OCI-LY7 (cell line): ENCODE results near the gene ZBTB48. TPM values are rescaled to one million over a fixed set of nuclear protein-coding genes. Genes with fewer than 3 reads are reported as not detected.

ENCODE experiments used
- BruUV-seq: library from RNA; stranded (reverse); fragments of 400-500 nt; replicated peaks from 2 replicates; lab custom pipeline; 2021; lab: Mats Ljungman, UMichigan
- CTCF ChIA-PET: fragments of 300-600 bp; sonication (Branson Sonifier 250); formaldehyde crosslinking; loops from one replicate; lab custom pipeline; 2022; ENCODE audit warnings: antibody characterized with exemption; ENCODE audit not compliant: unreplicated experiment; lab: Charles Lee
- POLR2A ChIA-PET: fragments of 300-600 bp; sonication (Branson Sonifier 250); formaldehyde crosslinking; loops from one replicate; lab custom pipeline; 2022; ENCODE audit warnings: antibody characterized with exemption; lab: Charles Lee
- DNase-seq: peaks from one replicate; pipeline ENCODE4 v3.0.0-alpha.2; 2015; ENCODE audit warnings: low spot score
- H2AFZ ChIP-seq: fragments of 200-600 bp; sonication (generic), shearing (Covaris generic); 2 replicates; pipeline ENCODE4 v1.6.1; 2014; ENCODE audit warnings: mild to moderate bottlenecking, antibody characterized with exemption, low read length, moderate library complexity
- H3K27ac ChIP-seq: fragments of 200-600 bp; sonication (generic); 2 replicates; pipeline ENCODE4 v1.5.1; 2014; ENCODE audit warnings: mixed run types, low read depth, mild to moderate bottlenecking, moderate library complexity, low read length, inconsistent platforms; ENCODE audit not compliant: poor library complexity, severe bottlenecking
- H3K36me3 ChIP-seq: fragments of 200-600 bp; sonication (generic); 2 replicates; pipeline ENCODE4 v1.6.1; 2014; ENCODE audit warnings: mild to moderate bottlenecking, antibody characterized with exemption, low read length, moderate library complexity, mixed read lengths; ENCODE audit not compliant: insufficient read depth
- H3K4me1 ChIP-seq: fragments of 200-600 bp; sonication (generic); 2 replicates; pipeline ENCODE4 v1.5.1; 2014; ENCODE audit warnings: mild to moderate bottlenecking, low read length; ENCODE audit not compliant: insufficient read depth, poor library complexity, severe bottlenecking
- H3K4me2 ChIP-seq: fragments of 200-600 bp; sonication (generic); 2 replicates; pipeline ENCODE4 v1.6.1; 2014; ENCODE audit warnings: mild to moderate bottlenecking, low read length
- H3K4me3 ChIP-seq: fragments of 200-600 bp; sonication (generic); 2 replicates; pipeline ENCODE4 v1.5.1; 2014; ENCODE audit warnings: mild to moderate bottlenecking, low read depth, low read length; ENCODE audit not compliant: poor library complexity, severe bottlenecking
- H3K79me2 ChIP-seq: fragments of 200-600 bp; sonication (generic); 2 replicates; pipeline ENCODE4 v1.6.1; 2016; ENCODE audit warnings: low read depth, mild to moderate bottlenecking, low read length, moderate library complexity, mixed read lengths; ENCODE audit not compliant: insufficient read depth
- H3K9me2 ChIP-seq: fragments of 200-600 bp; sonication (generic); 2 replicates; pipeline ENCODE4 v1.6.1; 2016; ENCODE audit warnings: mild to moderate bottlenecking, low read length, mixed read lengths; ENCODE audit not compliant: insufficient read depth
- H3K9me3 ChIP-seq: fragments of 200-600 bp; sonication (generic); 2 replicates; pipeline ENCODE4 v1.6.1; 2014; ENCODE audit warnings: mild to moderate bottlenecking, mixed run types, low read length, mixed read lengths
- H4K20me1 ChIP-seq: fragments of 200-600 bp; sonication (generic); 2 replicates; pipeline ENCODE4 v1.6.1; 2014; ENCODE audit warnings: mild to moderate bottlenecking, antibody characterized with exemption, low read length, moderate library complexity, mixed read lengths; ENCODE audit not compliant: insufficient read depth
- EZH2phosphoT487 ChIP-seq: fragments of 200-600 bp; sonication (generic); IDR thresholded peaks from 2 replicates; pipeline ENCODE4 v1.6.1; 2018; ENCODE audit warnings: low read depth, borderline replicate concordance, mild to moderate bottlenecking, mixed run types, antibody characterized with exemption, low read length, moderate library complexity, mixed read lengths
- intact Hi-C: fragments of 100-400 bp; cut with micrococcal nuclease; formaldehyde crosslinking; loops from one replicate; pipeline ENCODE4 v1.10.0; 2022; ENCODE audit not compliant: unreplicated experiment
- total RNA-seq, 2 experiments: library from RNA; depleted of rRNA in 1 of 2; stranded (reverse); fragments of >200 nt in 1 of 2; shearing (Covaris generic) in 1 of 2; gene quantifications; 2 replicates each; pipeline ENCODE4 v1.2.3, GENCODE V29; 2014 to 2022
- TF ChIP-seq, protein P1 (sequence below): fragments of 200-600 bp; sonication (generic); conservative IDR thresholded peaks from 2 replicates; pipeline ENCODE4 v1.5.1; 2014; ENCODE audit warnings: mild to moderate bottlenecking, antibody characterized with exemption, low read length, moderate library complexity, mixed read lengths

ZBTB48 gene
- total RNA-seq, 2 experiments from 2014 or later = 41.9 to 51.3 TPM

DNA sequence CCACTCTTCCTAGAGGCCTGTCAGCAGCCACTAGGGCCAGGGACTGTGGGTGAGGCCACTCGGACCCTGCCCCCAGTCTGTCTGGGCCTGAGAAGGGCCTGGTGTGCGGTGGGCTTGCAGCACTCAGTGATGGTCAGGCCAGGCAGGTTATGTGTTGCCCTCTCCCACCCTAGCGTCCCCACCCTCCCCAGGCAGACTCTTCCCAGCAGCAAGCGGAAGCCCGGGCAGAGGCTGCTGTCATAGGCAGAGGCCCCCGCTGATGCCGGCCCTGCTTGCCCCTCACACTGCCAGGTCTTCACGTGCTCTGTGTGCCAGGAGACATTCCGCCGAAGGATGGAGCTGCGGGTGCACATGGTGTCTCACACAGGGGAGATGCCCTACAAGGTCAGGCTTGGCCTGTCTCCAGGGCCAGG, 6.6 kb downstream of the ZBTB48 start:
- ChIA-PET CTCF (no interaction called here), POLR2A (interaction anchor here (0.6 kb wide), 1 partner anchor 13 kb away, joined by 3 read pairs; no protein-coding TSS in a partner anchor)
- BruUV-seq = no TSS peak
- peaks cover 23% of the 10 kb centered on the region for H3K4me1 ChIP-seq
- H3K36me3 ChIP-seq = peaks cover 42% of the 10 kb centered on the region
- peaks cover 5% of the 10 kb centered on the region; the same call in 1 of the 2 replicates for H3K79me2 ChIP-seq
- no peak for TF ChIP-seq EZH2phosphoT487
- TF ChIP-seq, protein P1, sequence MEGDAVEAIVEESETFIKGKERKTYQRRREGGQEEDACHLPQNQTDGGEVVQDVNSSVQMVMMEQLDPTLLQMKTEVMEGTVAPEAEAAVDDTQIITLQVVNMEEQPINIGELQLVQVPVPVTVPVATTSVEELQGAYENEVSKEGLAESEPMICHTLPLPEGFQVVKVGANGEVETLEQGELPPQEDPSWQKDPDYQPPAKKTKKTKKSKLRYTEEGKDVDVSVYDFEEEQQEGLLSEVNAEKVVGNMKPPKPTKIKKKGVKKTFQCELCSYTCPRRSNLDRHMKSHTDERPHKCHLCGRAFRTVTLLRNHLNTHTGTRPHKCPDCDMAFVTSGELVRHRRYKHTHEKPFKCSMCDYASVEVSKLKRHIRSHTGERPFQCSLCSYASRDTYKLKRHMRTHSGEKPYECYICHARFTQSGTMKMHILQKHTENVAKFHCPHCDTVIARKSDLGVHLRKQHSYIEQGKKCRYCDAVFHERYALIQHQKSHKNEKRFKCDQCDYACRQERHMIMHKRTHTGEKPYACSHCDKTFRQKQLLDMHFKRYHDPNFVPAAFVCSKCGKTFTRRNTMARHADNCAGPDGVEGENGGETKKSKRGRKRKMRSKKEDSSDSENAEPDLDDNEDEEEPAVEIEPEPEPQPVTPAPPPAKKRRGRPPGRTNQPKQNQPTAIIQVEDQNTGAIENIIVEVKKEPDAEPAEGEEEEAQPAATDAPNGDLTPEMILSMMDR = no peak
- no peak for DNase-seq
- no peaks in the 10 kb centered on the region for H4K20me1 ChIP-seq
- H3K27ac ChIP-seq = no peak overlapping the region
- no peak overlapping the region for H2AFZ ChIP-seq
- H3K9me3 ChIP-seq = no peaks in the 10 kb centered on the region
- H3K4me2 ChIP-seq = peak overlapping the region; percentile 13; the same call in 1 of the 2 replicates
- no peaks in the 10 kb centered on the region for H3K9me2 ChIP-seq
- H3K4me3 ChIP-seq = no peak overlapping the region
- intact Hi-C loops = no loop called here

DNA sequence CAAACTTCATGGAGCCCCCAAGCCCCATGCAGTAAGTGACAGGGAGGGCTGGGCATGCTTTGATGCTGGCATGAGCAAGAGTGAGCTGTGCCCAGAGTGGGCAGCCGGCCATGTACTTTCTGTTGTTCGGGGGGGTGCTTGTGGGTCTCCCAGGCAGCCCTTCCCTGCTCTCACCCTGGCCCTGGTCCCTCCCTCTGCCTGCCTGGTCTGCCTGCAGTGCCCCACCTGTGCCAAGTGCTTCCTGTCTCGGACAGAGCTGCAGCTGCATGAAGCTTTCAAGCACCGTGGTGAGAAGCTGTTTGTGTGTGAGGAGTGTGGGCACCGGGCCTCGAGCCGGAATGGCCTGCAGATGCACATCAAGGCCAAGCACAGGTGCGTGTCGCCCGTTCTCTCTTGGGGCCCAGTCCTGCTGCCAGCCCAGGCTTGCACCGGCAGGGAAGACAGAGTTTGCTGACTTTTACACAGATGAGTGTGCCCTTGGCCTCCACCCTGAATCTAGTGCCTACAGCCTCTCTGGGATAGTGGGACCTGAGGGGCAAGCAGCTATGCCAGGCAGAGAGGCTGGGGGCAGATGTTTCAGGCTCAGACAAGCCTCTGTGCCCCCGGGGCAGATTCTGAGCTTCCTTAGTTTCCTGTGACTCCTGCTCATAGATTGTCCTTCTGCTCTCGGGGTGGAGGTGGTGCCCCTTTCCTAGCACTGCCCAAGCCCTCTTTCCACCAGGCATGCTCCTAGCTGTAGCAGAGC, 7.6 kb downstream of the ZBTB48 start:
- intact Hi-C loops = no loop called here
- Histone ChIP-seq H3K9me3 (no peaks in the 10 kb centered on the region), H3K27ac (peak overlapping the region; percentile 10), H3K9me2 (no peaks in the 10 kb centered on the region), H3K4me3 (no peak overlapping the region), H3K4me2 (peak overlapping the region; percentile 13; the same call in 1 of the 2 replicates), H3K4me1 (peaks cover 13% of the 10 kb centered on the region), H2AFZ (no peak overlapping the region), H4K20me1 (no peaks in the 10 kb centered on the region), H3K79me2 (no peaks in the 10 kb centered on the region), H3K36me3 (peaks cover 38% of the 10 kb centered on the region)
- no TSS peak for BruUV-seq
- TF ChIP-seq, protein P1 = no peak
- TF ChIP-seq EZH2phosphoT487 = no peak
- ChIA-PET POLR2A (interaction anchor here (0.6 kb wide), 1 partner anchor 11 kb away, joined by 3 read pairs; no protein-coding TSS in a partner anchor), CTCF (interaction anchor here (1.4 kb wide), 1 partner anchor 13 kb away, joined by 4 read pairs; no protein-coding TSS in a partner anchor)
- DNase-seq = peak; percentile 56
